ENCODE measurements around the gene DNAJB11.
A peak's percentile ranks its signal among the peaks of the same experiment; 100 is the strongest.

The DNAJB11 gene

DNA sequence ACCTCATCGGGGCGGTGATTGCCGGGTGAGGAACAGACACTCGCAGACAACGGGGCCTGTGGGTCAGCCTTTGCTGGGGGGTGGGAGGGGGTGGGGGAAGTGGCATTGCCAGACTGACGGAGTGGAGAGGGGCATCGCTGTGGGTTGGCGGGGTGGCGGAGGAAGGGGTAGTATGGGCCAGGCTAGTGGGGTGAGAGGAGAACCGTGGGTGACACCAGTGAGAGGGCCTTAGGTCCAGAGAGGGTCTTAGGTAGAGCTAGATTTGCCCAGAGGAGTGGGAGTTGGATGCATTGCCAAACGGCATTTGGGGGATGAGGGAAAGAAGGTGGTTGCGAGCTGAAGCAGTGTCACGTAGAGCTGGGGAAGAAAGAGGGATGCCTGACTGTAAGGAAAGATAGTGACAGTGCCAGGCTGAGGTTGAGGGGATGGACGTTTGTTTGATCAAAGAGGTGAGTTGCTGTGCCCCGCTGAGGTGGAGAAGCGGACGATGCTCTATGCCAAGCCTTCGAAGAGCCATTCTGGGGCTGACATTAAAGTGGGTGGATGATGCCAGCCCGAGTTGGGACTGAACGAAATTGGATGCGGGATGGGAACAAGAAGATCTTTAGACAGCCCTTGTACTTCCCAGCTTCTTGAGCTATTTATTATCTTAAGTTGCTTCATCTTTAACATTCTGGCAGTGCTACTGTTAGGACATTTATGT is 572 bp downstream of the DNAJB11 start:
- TF ChIP-seq SPI1 (IDR thresholded peaks at IDR 0.05; ENCODE audit: borderline replicate concordance, low read depth) (no peak), GABPA (IDR thresholded peaks at IDR 0.05; ENCODE audit: low read depth) (no peak), POLR2AphosphoS5 (IDR thresholded peaks at IDR 0.05; ENCODE audit: low read depth) (no peak; the same call in 1 of the 2 replicates)
- TF ChIP-seq, protein P1, sequence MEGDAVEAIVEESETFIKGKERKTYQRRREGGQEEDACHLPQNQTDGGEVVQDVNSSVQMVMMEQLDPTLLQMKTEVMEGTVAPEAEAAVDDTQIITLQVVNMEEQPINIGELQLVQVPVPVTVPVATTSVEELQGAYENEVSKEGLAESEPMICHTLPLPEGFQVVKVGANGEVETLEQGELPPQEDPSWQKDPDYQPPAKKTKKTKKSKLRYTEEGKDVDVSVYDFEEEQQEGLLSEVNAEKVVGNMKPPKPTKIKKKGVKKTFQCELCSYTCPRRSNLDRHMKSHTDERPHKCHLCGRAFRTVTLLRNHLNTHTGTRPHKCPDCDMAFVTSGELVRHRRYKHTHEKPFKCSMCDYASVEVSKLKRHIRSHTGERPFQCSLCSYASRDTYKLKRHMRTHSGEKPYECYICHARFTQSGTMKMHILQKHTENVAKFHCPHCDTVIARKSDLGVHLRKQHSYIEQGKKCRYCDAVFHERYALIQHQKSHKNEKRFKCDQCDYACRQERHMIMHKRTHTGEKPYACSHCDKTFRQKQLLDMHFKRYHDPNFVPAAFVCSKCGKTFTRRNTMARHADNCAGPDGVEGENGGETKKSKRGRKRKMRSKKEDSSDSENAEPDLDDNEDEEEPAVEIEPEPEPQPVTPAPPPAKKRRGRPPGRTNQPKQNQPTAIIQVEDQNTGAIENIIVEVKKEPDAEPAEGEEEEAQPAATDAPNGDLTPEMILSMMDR (IDR thresholded peaks at IDR 0.05; ENCODE audit: insufficient read depth, low read length), result no peak
- TF ChIP-seq, protein P2, sequence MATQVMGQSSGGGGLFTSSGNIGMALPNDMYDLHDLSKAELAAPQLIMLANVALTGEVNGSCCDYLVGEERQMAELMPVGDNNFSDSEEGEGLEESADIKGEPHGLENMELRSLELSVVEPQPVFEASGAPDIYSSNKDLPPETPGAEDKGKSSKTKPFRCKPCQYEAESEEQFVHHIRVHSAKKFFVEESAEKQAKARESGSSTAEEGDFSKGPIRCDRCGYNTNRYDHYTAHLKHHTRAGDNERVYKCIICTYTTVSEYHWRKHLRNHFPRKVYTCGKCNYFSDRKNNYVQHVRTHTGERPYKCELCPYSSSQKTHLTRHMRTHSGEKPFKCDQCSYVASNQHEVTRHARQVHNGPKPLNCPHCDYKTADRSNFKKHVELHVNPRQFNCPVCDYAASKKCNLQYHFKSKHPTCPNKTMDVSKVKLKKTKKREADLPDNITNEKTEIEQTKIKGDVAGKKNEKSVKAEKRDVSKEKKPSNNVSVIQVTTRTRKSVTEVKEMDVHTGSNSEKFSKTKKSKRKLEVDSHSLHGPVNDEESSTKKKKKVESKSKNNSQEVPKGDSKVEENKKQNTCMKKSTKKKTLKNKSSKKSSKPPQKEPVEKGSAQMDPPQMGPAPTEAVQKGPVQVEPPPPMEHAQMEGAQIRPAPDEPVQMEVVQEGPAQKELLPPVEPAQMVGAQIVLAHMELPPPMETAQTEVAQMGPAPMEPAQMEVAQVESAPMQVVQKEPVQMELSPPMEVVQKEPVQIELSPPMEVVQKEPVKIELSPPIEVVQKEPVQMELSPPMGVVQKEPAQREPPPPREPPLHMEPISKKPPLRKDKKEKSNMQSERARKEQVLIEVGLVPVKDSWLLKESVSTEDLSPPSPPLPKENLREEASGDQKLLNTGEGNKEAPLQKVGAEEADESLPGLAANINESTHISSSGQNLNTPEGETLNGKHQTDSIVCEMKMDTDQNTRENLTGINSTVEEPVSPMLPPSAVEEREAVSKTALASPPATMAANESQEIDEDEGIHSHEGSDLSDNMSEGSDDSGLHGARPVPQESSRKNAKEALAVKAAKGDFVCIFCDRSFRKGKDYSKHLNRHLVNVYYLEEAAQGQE (IDR thresholded peaks at IDR 0.05; ENCODE audit: insufficient replicate concordance, low read depth), result no peak
- no peaks in the 10 kb centered on the region for H3K27me3 ChIP-seq (ENCODE audit: insufficient read depth, poor library complexity, severe bottlenecking)
- H3K4me3 ChIP-seq (replicated peaks; ENCODE audit: insufficient read depth, low read length), result peak overlapping the region; percentile 99
- DNase-seq (ENCODE audit: low read depth in 1 of 2, low spot score in 1 of 2), result no peak
- peak overlapping the region; percentile 92 for H3K27ac ChIP-seq (replicated peaks)

DNA sequence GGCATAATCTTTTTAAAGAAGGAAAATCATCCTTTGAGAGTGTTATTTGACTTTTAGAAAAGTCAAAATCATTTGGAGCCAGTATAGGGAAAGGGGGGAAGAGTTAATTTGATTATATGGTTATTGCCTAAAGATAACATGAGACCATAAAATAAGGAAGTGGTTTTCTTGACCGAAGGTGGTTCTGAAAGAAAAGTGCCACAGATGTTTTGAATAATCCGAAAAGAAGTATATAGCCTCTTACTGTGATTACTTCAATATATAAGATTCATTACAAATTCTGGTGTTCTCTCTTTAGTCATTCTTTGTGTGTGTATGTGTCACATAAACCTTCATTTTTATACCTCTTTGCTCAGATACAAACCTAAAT is 1.1 kb downstream of the DNAJB11 start:
- H3K4me3 ChIP-seq (replicated peaks; ENCODE audit: insufficient read depth, low read length), result peak overlapping the region; percentile 99
- no peaks in the 10 kb centered on the region for H3K27me3 ChIP-seq (ENCODE audit: insufficient read depth, poor library complexity, severe bottlenecking)
- DNase-seq (ENCODE audit: low read depth in 1 of 2, low spot score in 1 of 2), result no peak
- TF ChIP-seq POLR2AphosphoS5 (IDR thresholded peaks at IDR 0.05; ENCODE audit: low read depth) (no peak), SPI1 (IDR thresholded peaks at IDR 0.05; ENCODE audit: borderline replicate concordance, low read depth) (peak; percentile 96), GABPA (IDR thresholded peaks at IDR 0.05; ENCODE audit: low read depth) (no peak)
- TF ChIP-seq, protein P1 (IDR thresholded peaks at IDR 0.05; ENCODE audit: insufficient read depth, low read length), result no peak
- TF ChIP-seq, protein P2 (IDR thresholded peaks at IDR 0.05; ENCODE audit: insufficient replicate concordance, low read depth), result no peak
- H3K27ac ChIP-seq (replicated peaks), result peak overlapping the region; percentile 92; the same call in 1 of the 2 replicates

DNA sequence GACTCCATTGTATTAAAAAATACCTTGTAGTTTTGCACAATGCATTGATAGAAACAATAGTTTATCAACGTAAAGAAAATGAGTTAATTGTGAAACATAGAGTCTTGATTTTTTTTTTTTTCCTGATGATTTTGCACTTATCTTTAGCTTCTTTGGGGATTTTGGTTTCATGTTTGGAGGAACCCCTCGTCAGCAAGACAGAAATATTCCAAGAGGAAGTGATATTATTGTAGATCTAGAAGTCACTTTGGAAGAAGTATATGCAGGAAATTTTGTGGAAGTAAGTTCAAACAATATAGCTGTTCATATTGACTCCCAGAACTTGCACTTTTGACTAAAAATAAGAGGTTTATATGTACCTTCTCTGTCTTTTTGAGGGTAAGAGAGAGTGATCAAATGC is 7.0 kb downstream of the DNAJB11 start:
- Histone ChIP-seq H3K4me3 (replicated peaks; ENCODE audit: insufficient read depth, low read length) (no peak overlapping the region), H3K27me3 (ENCODE audit: insufficient read depth, poor library complexity, severe bottlenecking) (no peaks in the 10 kb centered on the region), H3K27ac (replicated peaks) (no peak overlapping the region)
- TF ChIP-seq, protein P2 (IDR thresholded peaks at IDR 0.05; ENCODE audit: insufficient replicate concordance, low read depth), result no peak
- TF ChIP-seq GABPA (IDR thresholded peaks at IDR 0.05; ENCODE audit: low read depth) (no peak), POLR2AphosphoS5 (IDR thresholded peaks at IDR 0.05; ENCODE audit: low read depth) (no peak), SPI1 (IDR thresholded peaks at IDR 0.05; ENCODE audit: borderline replicate concordance, low read depth) (no peak)
- TF ChIP-seq, protein P1 (IDR thresholded peaks at IDR 0.05; ENCODE audit: insufficient read depth, low read length), result no peak
- no peak for DNase-seq (ENCODE audit: low read depth in 1 of 2, low spot score in 1 of 2)

Measured in HL-60 (cell line).